Naive thymus-derived CD4-positive, alpha-beta T cell (primary cell): ENCODE measurements around the gene KSR1. TPM values are rescaled to one million over a fixed set of nuclear protein-coding genes. Genes with fewer than 3 reads are reported as not detected.
"Not testable (repeated sequence)": the region's sequence is repeated elsewhere in the genome, so short reads cannot be mapped to it uniquely, and the experiment has no call there.

Experiments used
- ATAC-seq: fragments of 150-1000 bp; cut with Tn5 transposase; 2 replicates; pipeline ENCODE4 v1.10.0; 2021; ENCODE audit warnings: mild to moderate bottlenecking, moderate library complexity
- CTCF ChIA-PET: fragments of 350-600 bp; sonication (Branson Sonifier 250); formaldehyde crosslinking; loops from one replicate; lab custom pipeline; 2021; ENCODE audit warnings: antibody characterized with exemption; lab: Charles Lee
- POLR2A ChIA-PET: fragments of 350-600 bp; sonication (Branson Sonifier 250); formaldehyde crosslinking; loops from one replicate; lab custom pipeline; 2021; ENCODE audit warnings: antibody characterized with exemption, inconsistent platforms; lab: Charles Lee
- DNase-seq, 9 donors: peaks; one replicate each; pipeline versions ENCODE4 v3.0.0 to v3.0.0-alpha.2; 2020 to 2022; ENCODE audit warnings: mixed read lengths in 1 of 9
- H3K27ac ChIP-seq: one replicate; pipeline ENCODE4 v1.7.0; 2013; ENCODE audit warnings: mild to moderate bottlenecking, low read depth, low read length, moderate library complexity
- H3K27me3 ChIP-seq, 2 donors: one replicate each; pipeline ENCODE4 v1.7.0; 2013; ENCODE audit warnings: low read length in 2 of 2, mild to moderate bottlenecking in 2 of 2, moderate library complexity in 2 of 2; ENCODE audit not compliant: control insufficient read depth in 2 of 2, insufficient read depth in 2 of 2
- H3K36me3 ChIP-seq, 3 experiments: 1 replicate in 2 of 3; 2 replicates in 1 of 3; pipeline ENCODE4 v1.7.0; 2013; ENCODE audit warnings: low read length in 3 of 3, mild to moderate bottlenecking in 3 of 3, moderate library complexity in 1 of 3; ENCODE audit not compliant: insufficient read depth in 3 of 3, control insufficient read depth in 2 of 3
- H3K4me1 ChIP-seq, 2 donors: one replicate each; pipeline ENCODE4 v1.7.0; 2013; ENCODE audit warnings: low read length in 2 of 2, mild to moderate bottlenecking in 2 of 2, moderate library complexity in 1 of 2; ENCODE audit not compliant: control insufficient read depth in 2 of 2, insufficient read depth in 2 of 2
- H3K4me3 ChIP-seq: 2 replicates; pipeline ENCODE4 v1.7.0; 2013; ENCODE audit warnings: mild to moderate bottlenecking, low read length
- H3K9me3 ChIP-seq, 3 experiments: 1 replicate in 2 of 3; 2 replicates in 1 of 3; pipeline ENCODE4 v1.7.0; 2013; ENCODE audit warnings: low read length in 3 of 3; ENCODE audit not compliant: control insufficient read depth in 2 of 3
- H3K27ac Mint-ChIP-seq, 9 donors: one replicate each; pipeline ENCODE4 v1.8.0; 2020 to 2022; ENCODE audit warnings: mixed read lengths in 9 of 9, mild to moderate bottlenecking in 8 of 9, moderate library complexity in 5 of 9, inconsistent platforms in 2 of 9
- H3K27me3 Mint-ChIP-seq, 5 donors: one replicate each; pipeline ENCODE4 v1.8.0; 2021 to 2022; ENCODE audit warnings: mixed read lengths in 5 of 5, mild to moderate bottlenecking in 1 of 5
- H3K36me3 Mint-ChIP-seq, 5 donors: one replicate each; pipeline ENCODE4 v1.8.0; 2020 to 2022; ENCODE audit warnings: mixed read lengths in 5 of 5, mild to moderate bottlenecking in 3 of 5, inconsistent platforms in 1 of 5
- H3K4me1 Mint-ChIP-seq, 7 donors: one replicate each; pipeline ENCODE4 v1.8.0; 2020 to 2022; ENCODE audit warnings: mixed read lengths in 7 of 7, mild to moderate bottlenecking in 3 of 7, inconsistent platforms in 1 of 7
- H3K4me3 Mint-ChIP-seq, 10 donors: one replicate each; pipeline ENCODE4 v1.8.0; 2020 to 2022; ENCODE audit warnings: mild to moderate bottlenecking in 10 of 10, mixed read lengths in 10 of 10, moderate library complexity in 6 of 10, inconsistent platforms in 2 of 10
- H3K9me3 Mint-ChIP-seq, 11 donors: one replicate each; pipeline ENCODE4 v1.8.0; 2020 to 2022; ENCODE audit warnings: mixed read lengths in 11 of 11, mild to moderate bottlenecking in 4 of 11, inconsistent platforms in 1 of 11, moderate library complexity in 1 of 11
- intact Hi-C, 2 donors: fragments of 100-400 bp; cut with micrococcal nuclease; formaldehyde crosslinking; loops; one replicate each; pipeline ENCODE4 v1.15.1; 2023
- polyA plus RNA-seq, 2 donors: library from polyadenylated mRNA; unstranded; fragments of 300-500 nt; fragmentation: Illumina TruSeq; gene quantifications; one replicate each; pipeline ENCODE4 v1.2.3, GENCODE V29; 2021
- total RNA-seq, 6 experiments: library from RNA in 5 of 6; stranded (reverse) in 5 of 6; gene quantifications; 1 replicate in 5 of 6; 2 replicates in 1 of 6; pipeline ENCODE4 v1.2.3 and lab custom pipeline; 2021 to 2026

Gene KSR1
- total and polyA plus RNA-seq, 7 experiments from 2014 or later, result 0.52 to 96.4 (median 23.3) TPM

- Mint-ChIP-seq H3K4me1 (peaks cover 0 to 5% (median 0%) of the 10 kb centered on the region in 7 donors), H3K27ac (no peak overlapping the region), H3K9me3 (no peaks in the 10 kb centered on the region), H3K36me3 (no peaks in the 10 kb centered on the region), H3K4me3 (no peak overlapping the region), H3K27me3 (peaks cover 0 to 18% (median 0%) of the 10 kb centered on the region in 5 donors)
- CTCF ChIA-PET, result no interaction called here
- no peak for ATAC-seq
- Histone ChIP-seq H3K4me3 (no peak overlapping the region), H3K27ac (no peak overlapping the region), H3K9me3 (no peaks in the 10 kb centered on the region), H3K4me1 (no peaks in the 10 kb centered on the region), H3K27me3 (no peaks in the 10 kb centered on the region), H3K36me3 (no peaks in the 10 kb centered on the region)
- DNase-seq, result no peak
- POLR2A ChIA-PET, result no interaction called here
- intact Hi-C loops, result no loop called here
Measured at GRCh38 chr17:27442702-27443101, 13.5 kb upstream of the KSR1 start.

DNA sequence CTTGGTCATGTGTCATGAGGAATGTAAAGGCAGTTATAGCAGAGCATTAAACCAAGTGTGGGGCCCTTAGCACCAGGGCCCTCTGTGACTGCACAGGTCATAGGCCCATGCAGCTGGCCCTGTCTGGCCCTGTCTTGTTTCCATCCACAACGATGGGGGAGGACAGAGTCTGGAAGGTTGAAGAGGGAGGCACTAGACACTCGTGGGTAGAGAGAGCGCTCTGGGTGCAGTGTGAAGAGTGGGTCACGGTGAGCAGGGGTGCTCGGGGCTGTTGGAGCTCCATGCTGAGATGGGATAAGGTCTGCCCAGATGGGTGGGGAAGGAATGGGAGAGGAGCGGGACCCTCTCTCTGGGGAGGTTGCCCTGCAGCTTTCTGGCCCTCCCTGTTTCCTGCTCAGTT, 12.8 kb upstream of the KSR1 start:
- Histone ChIP-seq H3K27me3 (no peaks in the 10 kb centered on the region), H3K4me3 (no peak overlapping the region), H3K27ac (no peak overlapping the region), H3K9me3 (no peaks in the 10 kb centered on the region), H3K36me3 (no peaks in the 10 kb centered on the region), H3K4me1 (no peaks in the 10 kb centered on the region)
- ChIA-PET CTCF (no interaction called here), POLR2A (no interaction called here)
- Mint-ChIP-seq H3K27ac (peak overlapping the region in 1 of 9 donors; percentile 51), H3K27me3 (peaks cover 0 to 16% (median 0%) of the 10 kb centered on the region in 5 donors), H3K4me3 (no peak overlapping the region), H3K9me3 (no peaks in the 10 kb centered on the region), H3K4me1 (peaks cover 0 to 5% (median 0%) of the 10 kb centered on the region in 7 donors), H3K36me3 (no peaks in the 10 kb centered on the region)
- ATAC-seq (no peak), DNase-seq (no peak)
- intact Hi-C loops, result no loop called here

GRCh38 chr17:27445971-27446370, 10.3 kb upstream of the KSR1 start:
- Mint-ChIP-seq H3K27me3 (peaks cover 0 to 19% (median 0%) of the 10 kb centered on the region in 5 donors), H3K9me3 (no peaks in the 10 kb centered on the region), H3K36me3 (no peaks in the 10 kb centered on the region), H3K4me1 (peaks cover 0 to 5% (median 0%) of the 10 kb centered on the region in 7 donors), H3K27ac (no peak overlapping the region), H3K4me3 (no peak overlapping the region)
- no peak overlapping the region for H3K4me3 ChIP-seq
- H3K4me1 ChIP-seq, result no peaks in the 10 kb centered on the region
- ATAC-seq (no peak), DNase-seq (no peak)
- no peaks in the 10 kb centered on the region for H3K36me3 ChIP-seq
- CTCF ChIA-PET, result no interaction called here
- POLR2A ChIA-PET, result no interaction called here
- no peaks in the 10 kb centered on the region for H3K9me3 ChIP-seq
- intact Hi-C loops, result no loop called here
- no peaks in the 10 kb centered on the region for H3K27me3 ChIP-seq
- H3K27ac ChIP-seq, result no peak overlapping the region

DNA sequence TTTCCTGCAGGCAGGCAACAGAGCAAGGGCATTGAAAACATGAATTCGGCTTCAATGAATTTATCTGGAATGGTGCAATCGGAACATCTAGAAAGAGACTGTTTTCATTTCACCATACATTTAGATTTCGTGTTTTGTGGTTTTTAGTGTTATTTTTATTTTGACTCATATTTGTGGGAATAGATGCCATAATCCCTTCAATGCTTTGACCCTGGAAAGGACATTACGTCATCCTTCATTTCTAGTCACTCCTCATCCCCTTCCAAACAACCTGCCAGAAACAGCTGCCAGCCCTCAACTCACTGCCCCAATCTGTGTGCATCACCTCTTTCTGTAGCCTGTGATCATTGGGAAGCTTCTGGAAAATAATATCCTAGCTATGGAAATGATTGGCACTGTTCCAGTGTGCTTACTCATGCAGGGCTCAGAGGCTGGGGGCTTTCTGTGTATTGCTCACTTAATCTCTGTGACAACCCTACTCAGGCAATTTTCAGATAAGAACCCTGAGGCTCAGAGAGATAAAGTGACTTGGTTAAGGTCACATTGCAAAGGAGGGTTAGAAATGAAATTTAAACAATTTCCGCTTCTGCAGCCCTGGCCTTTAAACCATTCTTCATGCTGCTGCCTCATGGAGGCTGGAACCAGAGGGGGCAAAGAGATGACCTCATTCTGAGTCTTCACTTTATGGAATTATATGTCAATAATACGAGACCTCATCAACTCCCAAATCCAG, 9.5 kb upstream of the KSR1 start:
- DNase-seq (no peak), ATAC-seq (no peak)
- no peaks in the 10 kb centered on the region for H3K4me1 ChIP-seq
- peaks cover 0 to 5% (median 0%) of the 10 kb centered on the region in 7 donors for H3K4me1 Mint-ChIP-seq
- H3K4me3 ChIP-seq, result no peak overlapping the region
- H3K9me3 Mint-ChIP-seq, result no peaks in the 10 kb centered on the region
- no peak overlapping the region for H3K27ac Mint-ChIP-seq
- ChIA-PET CTCF (no interaction called here), POLR2A (interaction anchor here (0.6 kb wide), 1 partner anchor 150 kb away, joined by 3 read pairs; no protein-coding TSS in a partner anchor)
- no peaks in the 10 kb centered on the region for H3K27me3 ChIP-seq
- no peaks in the 10 kb centered on the region for H3K9me3 ChIP-seq
- H3K36me3 ChIP-seq, result no peaks in the 10 kb centered on the region
- no peaks in the 10 kb centered on the region for H3K36me3 Mint-ChIP-seq
- H3K27ac ChIP-seq, result no peak overlapping the region
- intact Hi-C loops, result no loop called here
- H3K27me3 Mint-ChIP-seq, result peaks cover 0 to 19% (median 0%) of the 10 kb centered on the region in 5 donors
- H3K4me3 Mint-ChIP-seq, result no peak overlapping the region

DNA sequence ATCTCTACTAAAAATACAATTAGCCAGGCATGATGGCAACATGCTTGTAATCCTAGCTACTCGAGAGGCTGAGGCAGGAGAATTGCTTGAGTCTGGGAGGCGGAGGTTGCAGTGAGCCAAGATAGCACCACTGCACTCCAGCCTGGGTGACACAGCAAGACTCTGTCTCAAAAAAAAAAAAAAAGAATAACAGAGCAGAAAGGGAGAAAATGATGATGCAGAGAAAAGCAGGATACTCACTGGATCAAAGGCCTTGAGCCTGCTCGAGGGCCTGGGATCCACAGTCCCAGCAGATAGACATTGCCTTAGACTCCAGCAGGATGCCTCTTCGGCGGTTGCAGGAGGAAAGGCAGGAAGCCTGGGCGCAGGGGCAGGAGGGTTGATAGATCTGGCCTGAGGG, 7.7 kb upstream of the KSR1 start:
- H3K36me3 Mint-ChIP-seq, intact Hi-C loops, H3K9me3 Mint-ChIP-seq, H3K27ac ChIP-seq, ATAC-seq, CTCF ChIA-PET, H3K27me3 ChIP-seq, H3K4me1 Mint-ChIP-seq, DNase-seq, H3K36me3 ChIP-seq, H3K9me3 ChIP-seq, H3K4me3 ChIP-seq, H3K4me3 Mint-ChIP-seq, H3K4me1 ChIP-seq, POLR2A ChIA-PET: not testable (repeated sequence)
- peaks cover 0 to 19% (median 0%) of the 10 kb centered on the region in 5 donors for H3K27me3 Mint-ChIP-seq
- H3K27ac Mint-ChIP-seq, result peak overlapping the region in 1 of 9 donors; percentile 65

DNA sequence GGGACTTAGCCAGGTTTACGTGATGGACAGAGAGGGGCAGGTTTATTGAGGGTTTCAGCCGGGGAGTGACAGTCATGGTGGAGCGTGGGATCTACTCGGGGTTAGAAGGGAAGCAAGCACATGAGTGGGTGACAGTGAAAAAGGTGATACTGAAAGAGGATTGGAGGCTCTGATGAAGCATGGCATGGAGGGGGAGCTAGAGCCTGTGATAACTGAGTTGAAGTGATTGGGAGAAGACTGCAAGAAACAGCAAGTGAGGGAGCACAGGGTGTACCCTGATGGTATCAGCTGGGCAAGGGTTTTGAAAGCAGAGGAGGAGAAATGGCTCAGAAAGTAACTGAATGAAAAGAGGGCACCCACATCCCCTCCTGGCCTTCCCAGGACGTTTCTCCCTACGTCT, 6.7 kb upstream of the KSR1 start:
- CTCF ChIA-PET, result interaction anchor here (1.1 kb wide), 1 partner anchor 153 kb away, joined by 3 read pairs; no protein-coding TSS in a partner anchor

GRCh38 chr17:27449988-27450387, 6.3 kb upstream of the KSR1 start:
- no peak overlapping the region for H3K27ac ChIP-seq
- no peak overlapping the region for H3K4me3 Mint-ChIP-seq
- no peaks in the 10 kb centered on the region for H3K9me3 Mint-ChIP-seq
- H3K36me3 Mint-ChIP-seq, result no peaks in the 10 kb centered on the region
- H3K27me3 ChIP-seq, result no peaks in the 10 kb centered on the region
- H3K4me3 ChIP-seq, result no peak overlapping the region
- no peak overlapping the region for H3K27ac Mint-ChIP-seq
- H3K27me3 Mint-ChIP-seq, result peaks cover 0 to 19% (median 0%) of the 10 kb centered on the region in 5 donors
- DNase-seq (no peak), ATAC-seq (no peak)
- intact Hi-C loops, result loop anchor here (10.0 kb wide), 3 partner anchors 65 to 595 kb away; partner anchors contain the start of genes LGALS9 (in 1 of the 2) and NLK (in 1 of the 2)
- H3K9me3 ChIP-seq, result no peaks in the 10 kb centered on the region
- H3K4me1 Mint-ChIP-seq, result peaks cover 0 to 7% (median 1%) of the 10 kb centered on the region in 7 donors
- no peaks in the 10 kb centered on the region for H3K36me3 ChIP-seq
- CTCF ChIA-PET, result interaction anchor here (1.1 kb wide), 1 partner anchor 152 kb away, joined by 3 read pairs; no protein-coding TSS in a partner anchor
- POLR2A ChIA-PET, result no interaction called here
- H3K4me1 ChIP-seq, result no peaks in the 10 kb centered on the region

More for the DNA sequence above, 6.7 kb upstream of the KSR1 start:
- ATAC-seq, result no peak
- intact Hi-C loops, result no loop called here
- no peak overlapping the region for H3K4me3 Mint-ChIP-seq
- Histone ChIP-seq H3K4me1 (no peaks in the 10 kb centered on the region), H3K27ac (no peak overlapping the region), H3K9me3 (no peaks in the 10 kb centered on the region), H3K36me3 (no peaks in the 10 kb centered on the region), H3K4me3 (no peak overlapping the region), H3K27me3 (no peaks in the 10 kb centered on the region)
- no peak for DNase-seq
- POLR2A ChIA-PET, result no interaction called here
- H3K36me3 Mint-ChIP-seq, result no peaks in the 10 kb centered on the region
- H3K27ac Mint-ChIP-seq, result no peak overlapping the region
- peaks cover 0 to 6% (median 0%) of the 10 kb centered on the region in 7 donors for H3K4me1 Mint-ChIP-seq
- H3K9me3 Mint-ChIP-seq, result no peaks in the 10 kb centered on the region
- peaks cover 0 to 19% (median 0%) of the 10 kb centered on the region in 5 donors for H3K27me3 Mint-ChIP-seq
